Neural progenitor cell (in vitro differentiated cells): ENCODE data around the gene TEX11. TPM values are rescaled to one million over a fixed set of nuclear protein-coding genes. Genes with fewer than 3 reads are reported as not detected.

Source experiments
- DNase-seq: peaks from one replicate; pipeline ENCODE4 v3.0.0-alpha.2; 2016; ENCODE audit warnings: low spot score
- H2AFZ ChIP-seq: fragments of 200-600 bp; sonication (generic); replicated peaks from 2 replicates; pipeline ENCODE4 v1.6.1; 2016; ENCODE audit warnings: antibody characterized with exemption
- H3F3A ChIP-seq: fragments of 200-600 bp; sonication (generic); 2 replicates; pipeline ENCODE4 v1.6.1; 2016; ENCODE audit warnings: antibody characterized with exemption, low read depth
- H3K27ac ChIP-seq: fragments of 200-600 bp; sonication (generic); 2 replicates; pipeline ENCODE4 v1.5.1; 2016; ENCODE audit warnings: mild to moderate bottlenecking
- H3K27me3 ChIP-seq: fragments of 200-600 bp; sonication (generic); 2 replicates; pipeline ENCODE4 v1.6.1; 2016; ENCODE audit warnings: mild to moderate bottlenecking, moderate library complexity
- H3K36me3 ChIP-seq: fragments of 200-600 bp; sonication (generic); 2 replicates; pipeline ENCODE4 v1.5.1; 2016
- H3K4me1 ChIP-seq: fragments of 200-600 bp; sonication (generic); 2 replicates; pipeline ENCODE4 v1.6.1; 2016; ENCODE audit warnings: mixed run types
- H3K4me2 ChIP-seq: fragments of 200-600 bp; sonication (generic); 2 replicates; pipeline ENCODE4 v1.6.1; 2016
- H3K4me3 ChIP-seq: fragments of 200-600 bp; sonication (generic); 2 replicates; pipeline ENCODE4 v1.5.1; 2016
- H3K79me2 ChIP-seq: fragments of 200-600 bp; sonication (generic); 2 replicates; pipeline ENCODE4 v1.6.1; 2016; ENCODE audit warnings: low read depth
- H3K9ac ChIP-seq: fragments of 200-600 bp; sonication (generic); 2 replicates; pipeline ENCODE4 v1.6.1; 2016
- H3K9me3 ChIP-seq: fragments of 200-600 bp; sonication (generic); 2 replicates; pipeline ENCODE4 v1.5.1; 2016; ENCODE audit warnings: low read depth
- H4K20me1 ChIP-seq: fragments of 200-600 bp; sonication (generic); 2 replicates; pipeline ENCODE4 v1.6.1; 2016; ENCODE audit warnings: low read depth
- H3K27ac Mint-ChIP-seq: 3 replicates; pipeline ENCODE4 v1.8.0; 2021; ENCODE audit warnings: mixed read lengths
- H3K27me3 Mint-ChIP-seq: 2 replicates; pipeline ENCODE4 v1.8.0; 2022; ENCODE audit warnings: low read depth, mild to moderate bottlenecking, inconsistent platforms, moderate library complexity, mixed read lengths; ENCODE audit not compliant: insufficient read depth
- H3K36me3 Mint-ChIP-seq: 3 replicates; pipeline ENCODE4 v1.8.0; 2021; ENCODE audit warnings: mixed read lengths
- H3K4me1 Mint-ChIP-seq: 3 replicates; pipeline ENCODE4 v1.8.0; 2021; ENCODE audit warnings: mixed read lengths
- H3K4me3 Mint-ChIP-seq: 3 replicates; pipeline ENCODE4 v1.8.0; 2021; ENCODE audit warnings: mild to moderate bottlenecking, moderate library complexity, mixed read lengths
- H3K9me3 Mint-ChIP-seq: 3 replicates; pipeline ENCODE4 v1.8.0; 2020; ENCODE audit warnings: mixed read lengths
- CTCF ChIP-seq: fragments of 200-600 bp; sonication (generic); IDR thresholded peaks from 2 replicates; pipeline ENCODE4 v1.5.1; 2017; ENCODE audit warnings: antibody characterized with exemption, mild to moderate bottlenecking
- EZH2 ChIP-seq: fragments of 200-600 bp; sonication (generic); IDR thresholded peaks from 2 replicates; pipeline ENCODE4 v1.6.1; 2017; ENCODE audit warnings: antibody characterized with exemption, mild to moderate bottlenecking, moderate library complexity
- EZH2phosphoT487 ChIP-seq: fragments of 200-600 bp; sonication (generic); IDR thresholded peaks from 2 replicates; pipeline ENCODE4 v1.6.1; 2017; ENCODE audit warnings: antibody characterized with exemption
- total RNA-seq: library from RNA; depleted of rRNA; stranded (reverse); fragments of >200 nt; gene quantifications from 2 replicates; pipeline ENCODE4 v1.2.3, GENCODE V29; 2015; ENCODE audit warnings: low replicate concordance

TEX11 gene
- total RNA-seq, 1 donor from 2014 or later: not detected

GRCh38 chrX:70481471-70482270 is 426.8 kb downstream of the TEX11 start:
- Histone ChIP-seq H3K9me3 (no peaks in the 10 kb centered on the region), H3K9ac (no peak overlapping the region), H3K4me3 (peak overlapping the region; percentile 16), H3K36me3 (no peaks in the 10 kb centered on the region), H2AFZ (no peak overlapping the region), H3K4me2 (peak overlapping the region; percentile 68), H3K4me1 (peaks cover 45% of the 10 kb centered on the region), H3K27ac (peak overlapping the region; percentile 87), H3K27me3 (no peaks in the 10 kb centered on the region), H3F3A (peaks cover 36% of the 10 kb centered on the region), H4K20me1 (peaks cover 94% of the 10 kb centered on the region), H3K79me2 (peaks cover 82% of the 10 kb centered on the region)
- Mint-ChIP-seq H3K4me3 (no peak overlapping the region), H3K36me3 (no peaks in the 10 kb centered on the region), H3K27me3 (no peaks in the 10 kb centered on the region), H3K4me1 (peaks cover 55% of the 10 kb centered on the region), H3K9me3 (no peaks in the 10 kb centered on the region), H3K27ac (no peak overlapping the region)
- peak; percentile 66 for DNase-seq
- TF ChIP-seq EZH2: no peak
- TF ChIP-seq CTCF: no peak
- TF ChIP-seq EZH2phosphoT487: no peak

- Mint-ChIP-seq H3K4me3 (no peak overlapping the region), H3K27ac (no peak overlapping the region), H3K4me1 (peaks cover 62% of the 10 kb centered on the region), H3K27me3 (no peaks in the 10 kb centered on the region), H3K9me3 (no peaks in the 10 kb centered on the region), H3K36me3 (no peaks in the 10 kb centered on the region)
- Histone ChIP-seq H3F3A (peaks cover 36% of the 10 kb centered on the region), H2AFZ (no peak overlapping the region), H3K27me3 (no peaks in the 10 kb centered on the region), H3K27ac (peak overlapping the region; percentile 87), H4K20me1 (peaks cover 100% of the 10 kb centered on the region), H3K79me2 (peaks cover 83% of the 10 kb centered on the region), H3K9me3 (no peaks in the 10 kb centered on the region), H3K4me1 (peaks cover 52% of the 10 kb centered on the region), H3K4me2 (peak overlapping the region; percentile 68), H3K9ac (no peak overlapping the region), H3K36me3 (no peaks in the 10 kb centered on the region), H3K4me3 (no peak overlapping the region)
- TF ChIP-seq EZH2 (no peak), CTCF (no peak), EZH2phosphoT487 (no peak)
- DNase-seq: no peak
These were observed 427.9 kb downstream of the TEX11 start for GRCh38 chrX:70480660-70481018.

- no peaks in the 10 kb centered on the region for H3K9me3 ChIP-seq
- H3F3A ChIP-seq: peaks cover 36% of the 10 kb centered on the region
- no peak for TF ChIP-seq EZH2phosphoT487
- no peak overlapping the region for H2AFZ ChIP-seq
- Mint-ChIP-seq H3K36me3 (no peaks in the 10 kb centered on the region), H3K27me3 (no peaks in the 10 kb centered on the region), H3K9me3 (no peaks in the 10 kb centered on the region), H3K27ac (no peak overlapping the region), H3K4me1 (peaks cover 67% of the 10 kb centered on the region), H3K4me3 (peak overlapping the region; percentile 38)
- peaks cover 100% of the 10 kb centered on the region for H4K20me1 ChIP-seq
- H3K27ac ChIP-seq: peak overlapping the region; percentile 87
- no peaks in the 10 kb centered on the region for H3K36me3 ChIP-seq
- peak overlapping the region; percentile 68 for H3K4me2 ChIP-seq
- no peaks in the 10 kb centered on the region for H3K27me3 ChIP-seq
- H3K4me1 ChIP-seq: peaks cover 53% of the 10 kb centered on the region
- no peak overlapping the region for H3K9ac ChIP-seq
- H3K79me2 ChIP-seq: peaks cover 83% of the 10 kb centered on the region
- H3K4me3 ChIP-seq: no peak overlapping the region
- DNase-seq: peak; percentile 45
These were observed 428.4 kb downstream of the TEX11 start for GRCh38 chrX:70479922-70480659.
